ENCODE data around the gene C11orf86. TPM values are rescaled to one million over a fixed set of nuclear protein-coding genes. Genes with fewer than 3 reads are reported as not detected.

The C11orf86 gene
- not detected in 2 replicates for total RNA-seq

GRCh38 chr11:66974724-66975404 lies at the start of gene C11orf86:
Gene C11orf86, plus strand, starts transcription at chr11:66975304. Its CDS starts 59 bp downstream, at chr11:66975363.

DNA sequence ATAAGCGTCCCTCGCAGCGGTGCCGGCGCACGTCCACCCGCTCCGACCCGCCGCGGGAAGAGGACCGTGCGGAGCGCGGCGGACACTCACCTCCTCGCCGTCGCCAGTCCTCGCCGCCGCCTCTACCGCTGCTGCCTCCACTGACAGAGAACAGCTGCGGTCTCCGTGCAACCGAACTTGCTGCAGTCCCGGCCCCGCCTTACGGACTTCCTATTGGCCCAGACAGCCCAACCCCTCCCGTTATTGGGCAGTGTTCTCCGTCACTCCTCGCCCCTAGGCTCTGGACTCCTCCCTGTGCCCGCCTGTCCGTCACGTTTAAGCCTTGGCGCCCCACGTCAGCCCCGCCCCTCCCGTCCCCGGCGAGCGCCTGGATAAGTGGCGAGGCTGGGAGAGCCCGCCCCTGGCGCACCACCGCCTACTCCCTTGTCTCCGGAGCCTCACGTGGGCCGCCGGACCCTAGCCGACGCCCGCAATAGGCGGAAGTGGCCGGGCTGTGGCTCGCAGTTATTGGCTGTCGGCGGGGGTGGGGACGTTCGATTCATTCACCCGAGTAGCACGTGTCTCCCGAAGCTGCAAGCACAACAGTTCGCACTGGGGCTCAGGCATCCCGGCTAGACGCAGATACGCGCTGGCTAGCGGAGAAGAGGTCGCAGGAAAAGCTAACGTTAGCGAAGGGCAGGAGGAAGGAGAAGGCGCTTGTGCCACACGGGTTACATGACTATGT lies 16.7 kb upstream of the C11orf86 start, which contains the start of gene PC:
TSS of gene PC (minus strand) at position 152 of the 724 bp plus-strand sequence. CDS start 86,224 bp downstream, outside the sequence.

DNA sequence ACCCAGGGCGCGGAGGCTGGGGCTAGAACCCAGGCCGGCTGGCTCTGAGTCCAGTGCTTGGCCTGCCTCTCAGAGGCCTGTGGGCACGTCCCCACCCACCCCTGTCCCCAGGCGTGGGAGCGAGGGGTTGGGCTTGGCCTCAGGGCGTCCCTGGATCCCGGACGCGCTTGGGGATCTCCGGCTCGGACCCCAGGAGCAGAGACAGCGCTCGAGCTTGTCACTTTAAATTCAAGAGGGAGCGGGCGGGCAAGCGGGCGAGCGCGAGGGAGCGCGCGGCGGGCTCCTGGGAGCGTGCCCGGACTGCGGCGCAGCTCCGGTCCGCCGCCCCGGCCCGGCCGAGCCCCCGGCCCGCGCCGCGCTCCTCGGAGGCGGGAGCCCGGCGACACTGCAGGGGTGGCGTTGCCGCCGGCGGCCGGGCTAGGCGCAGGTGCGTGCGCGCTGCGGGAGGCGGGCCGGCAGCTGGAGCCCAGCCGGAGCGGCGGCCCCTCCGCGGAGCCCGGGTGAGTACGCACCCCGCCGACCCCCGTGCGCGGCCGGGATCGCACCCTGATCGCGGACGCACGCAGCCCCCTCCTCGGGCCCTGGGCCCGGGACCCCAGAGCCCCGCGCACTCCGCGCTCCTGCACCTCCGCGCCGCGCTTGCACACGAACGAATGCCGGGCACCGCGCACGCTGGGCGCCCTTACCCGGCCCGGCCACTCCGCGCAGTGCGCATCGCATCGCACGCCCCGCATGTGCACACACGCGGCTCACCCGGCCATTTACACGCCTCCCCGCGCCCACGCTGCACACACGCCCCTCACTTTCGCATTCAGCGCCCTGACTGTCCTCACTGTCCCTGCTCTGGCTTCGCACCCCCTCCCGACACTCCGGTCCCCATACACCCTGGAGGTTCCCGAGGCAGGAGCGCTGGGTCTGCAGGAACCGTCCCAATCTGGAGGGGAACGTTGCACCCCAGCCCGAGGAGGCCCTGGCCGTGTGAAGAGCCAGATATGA lies 48.2 kb downstream of the C11orf86 start, which contains the start of gene SYT12:
TSS of gene SYT12 (plus strand) at position 174 of the 996 bp plus-strand sequence. CDS start 7,011 bp downstream, outside the sequence.

Other genes starting within 250 kb of the C11orf86 start
- gene SPTBN2, start 246.1 kb upstream of the C11orf86 start, total RNA-seq: 1.2 and 3.2 TPM in 2 replicates
- gene RCE1, start 131.9 kb upstream of the C11orf86 start, total RNA-seq: 8.9 and 9.5 TPM in 2 replicates
- gene LRFN4, start 118.2 kb upstream of the C11orf86 start, total RNA-seq: 13.1 and 20.1 TPM in 2 replicates
- 14.1 and 25.1 TPM in 2 replicates for gene PC, start 16.9 kb upstream of the C11orf86 start, total RNA-seq
- gene SYT12, start 47.8 kb downstream of the C11orf86 start, total RNA-seq: 0.25 and 1.6 TPM in 2 replicates
- gene RHOD, start 81.5 kb downstream of the C11orf86 start, total RNA-seq: 9.1 and 16.8 TPM in 2 replicates
- 34.6 and 38.3 TPM in 2 replicates for gene KDM2A, start 144.0 kb downstream of the C11orf86 start, total RNA-seq

All from aortic smooth muscle cell (primary cell).